SKM-1 (cell line): ENCODE results near the gene DIS3L2.

Experiments used
- DNase-seq: peaks from one replicate; lab custom pipeline; 2025; ENCODE audit not compliant: unreplicated experiment; lab: John Stamatoyannopoulos, UW

Gene DIS3L2, protein sequence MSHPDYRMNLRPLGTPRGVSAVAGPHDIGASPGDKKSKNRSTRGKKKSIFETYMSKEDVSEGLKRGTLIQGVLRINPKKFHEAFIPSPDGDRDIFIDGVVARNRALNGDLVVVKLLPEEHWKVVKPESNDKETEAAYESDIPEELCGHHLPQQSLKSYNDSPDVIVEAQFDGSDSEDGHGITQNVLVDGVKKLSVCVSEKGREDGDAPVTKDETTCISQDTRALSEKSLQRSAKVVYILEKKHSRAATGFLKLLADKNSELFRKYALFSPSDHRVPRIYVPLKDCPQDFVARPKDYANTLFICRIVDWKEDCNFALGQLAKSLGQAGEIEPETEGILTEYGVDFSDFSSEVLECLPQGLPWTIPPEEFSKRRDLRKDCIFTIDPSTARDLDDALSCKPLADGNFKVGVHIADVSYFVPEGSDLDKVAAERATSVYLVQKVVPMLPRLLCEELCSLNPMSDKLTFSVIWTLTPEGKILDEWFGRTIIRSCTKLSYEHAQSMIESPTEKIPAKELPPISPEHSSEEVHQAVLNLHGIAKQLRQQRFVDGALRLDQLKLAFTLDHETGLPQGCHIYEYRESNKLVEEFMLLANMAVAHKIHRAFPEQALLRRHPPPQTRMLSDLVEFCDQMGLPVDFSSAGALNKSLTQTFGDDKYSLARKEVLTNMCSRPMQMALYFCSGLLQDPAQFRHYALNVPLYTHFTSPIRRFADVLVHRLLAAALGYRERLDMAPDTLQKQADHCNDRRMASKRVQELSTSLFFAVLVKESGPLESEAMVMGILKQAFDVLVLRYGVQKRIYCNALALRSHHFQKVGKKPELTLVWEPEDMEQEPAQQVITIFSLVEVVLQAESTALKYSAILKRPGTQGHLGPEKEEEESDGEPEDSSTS

GRCh38 chr2:231961349-231962166 lies at the start of gene DIS3L2:
Gene DIS3L2 (plus strand): TSS chr2:231961713. CDS start chr2:232014928, 53,215 bp downstream.
- peak; percentile 65 for DNase-seq

- DNase-seq = no peak
These were observed 47.3 kb upstream of the DIS3L2 start for GRCh38 chr2:231914077-231914690.

DNA sequence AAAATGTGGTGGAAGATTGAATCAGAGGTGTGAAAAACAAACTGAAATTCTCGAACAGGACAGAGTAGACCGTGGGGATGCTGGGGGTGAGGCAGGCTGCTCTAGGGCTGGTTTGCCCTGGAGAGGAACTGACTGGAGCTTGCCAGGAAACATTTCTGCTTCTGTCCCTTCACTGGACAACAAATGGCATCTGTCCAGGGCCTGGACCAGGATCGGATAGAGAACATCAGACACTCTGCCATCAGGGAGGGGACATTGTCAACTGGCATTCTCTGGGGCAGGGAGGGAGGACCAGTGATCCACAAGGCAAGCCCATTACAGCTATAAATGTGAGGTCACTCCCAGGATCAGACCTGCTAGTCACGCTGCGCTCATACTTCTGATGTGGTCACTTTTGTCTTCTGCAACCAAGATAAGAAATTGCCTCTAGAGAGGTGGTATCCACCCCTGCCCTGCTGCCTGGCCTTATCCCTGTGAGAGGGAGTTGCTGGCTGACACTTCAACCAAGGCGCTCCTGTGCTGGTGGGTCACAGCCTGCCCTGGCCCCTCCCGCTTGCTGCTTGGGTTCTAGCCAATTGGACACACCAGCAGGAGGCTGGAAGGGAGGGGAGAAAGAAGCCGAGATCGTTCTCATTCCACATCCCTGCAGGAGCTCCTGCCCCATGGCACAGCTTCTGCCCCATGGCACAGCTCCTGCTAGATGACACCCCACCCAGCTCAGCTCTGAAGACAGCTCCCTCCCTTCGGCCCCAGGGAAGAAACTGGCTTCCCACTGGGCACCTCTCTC lies 44.0 kb upstream of the DIS3L2 start:
- DNase-seq = no peak

- no peak for DNase-seq
These were observed 42.8 kb upstream of the DIS3L2 start for GRCh38 chr2:231918501-231919330.

DNA sequence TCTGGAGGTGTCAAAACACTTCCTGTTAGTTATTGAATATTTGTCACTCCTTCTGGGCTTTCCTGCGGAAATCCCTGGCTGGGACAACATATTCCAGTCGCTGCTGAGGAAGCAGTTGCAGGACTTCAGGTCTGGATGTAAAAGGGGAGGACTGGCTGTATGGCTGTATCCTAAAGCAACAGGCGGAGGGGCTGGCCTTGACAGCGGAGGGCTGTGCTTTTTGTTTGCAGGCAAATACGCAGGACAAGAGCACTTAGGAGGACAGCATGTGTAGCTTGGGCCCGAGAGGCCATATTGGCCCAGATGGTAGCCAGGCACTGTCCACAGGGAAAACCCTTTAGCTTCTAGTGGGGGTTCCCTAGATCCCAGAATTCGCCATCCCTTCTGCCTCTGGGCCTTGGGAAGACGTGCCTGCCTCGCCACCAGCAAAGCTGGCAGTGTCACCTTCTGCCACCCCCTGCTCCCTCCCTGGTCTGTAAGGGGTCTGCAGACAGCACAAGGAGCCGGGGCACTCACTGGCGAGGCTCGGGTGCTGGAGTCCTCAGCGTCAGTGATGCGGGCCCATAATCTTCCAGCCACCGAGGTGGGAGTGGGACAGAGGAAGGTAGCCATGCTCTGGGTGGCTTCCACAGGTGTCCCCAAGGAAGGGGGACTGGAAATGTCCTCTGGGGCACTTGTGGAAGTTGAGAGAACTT lies 42.0 kb upstream of the DIS3L2 start:
- DNase-seq = no peak

DNA sequence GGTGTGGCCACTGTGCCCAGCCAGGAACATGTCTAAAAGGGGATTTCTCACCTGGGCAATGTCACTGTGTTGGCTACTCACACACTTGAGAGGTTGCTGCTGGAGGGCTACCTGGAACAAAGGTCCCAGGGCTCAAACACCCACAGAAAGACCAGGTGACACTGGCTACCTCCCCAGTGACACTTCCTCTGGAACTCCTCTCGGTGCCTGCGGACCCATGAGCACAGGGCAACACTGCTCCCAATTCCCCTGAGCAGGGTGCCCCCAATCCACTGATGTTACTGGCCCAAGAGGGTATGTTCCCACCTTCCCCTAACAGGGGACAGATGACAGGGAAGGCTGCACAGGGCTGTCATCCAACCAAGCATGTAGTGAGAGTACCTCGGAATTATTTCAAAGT lies 41.1 kb upstream of the DIS3L2 start:
- DNase-seq = no peak

GRCh38 chr2:231920795-231921194 lies 40.7 kb upstream of the DIS3L2 start:
- no peak for DNase-seq

DNA sequence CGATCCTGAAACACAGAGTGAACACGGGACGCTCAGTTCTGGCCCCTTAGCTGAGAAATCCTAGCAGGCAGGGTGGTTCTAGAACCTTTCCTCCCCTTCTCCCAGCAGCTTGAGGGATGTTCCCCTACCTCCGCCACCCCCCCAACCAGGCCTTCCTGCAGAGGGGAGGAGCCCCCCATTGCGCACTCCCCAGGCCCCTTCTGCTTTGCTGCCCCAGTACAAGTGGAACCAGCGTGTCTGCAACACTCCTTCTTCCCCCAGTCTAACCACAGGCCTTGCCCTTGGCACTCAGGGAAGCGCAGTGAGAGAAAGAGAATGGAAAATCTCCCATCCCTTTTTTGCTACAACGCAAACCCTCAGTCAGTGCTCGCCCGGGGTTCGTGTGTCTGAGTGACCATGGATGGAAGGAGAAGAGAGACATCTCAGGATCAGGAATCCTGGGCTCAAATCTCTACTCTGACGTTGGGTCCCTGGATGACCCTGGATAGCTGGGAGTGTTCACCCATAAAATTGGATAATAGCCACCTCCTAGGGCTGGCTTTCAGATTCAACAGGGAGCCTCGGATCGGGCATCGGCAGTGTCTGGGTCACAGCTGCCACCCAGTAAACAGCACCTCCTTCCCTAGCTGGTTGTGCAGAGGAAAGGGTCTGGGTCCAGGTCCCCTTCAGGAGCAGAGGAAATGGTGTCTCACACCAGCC lies 39.1 kb upstream of the DIS3L2 start:
- no peak for DNase-seq

DNA sequence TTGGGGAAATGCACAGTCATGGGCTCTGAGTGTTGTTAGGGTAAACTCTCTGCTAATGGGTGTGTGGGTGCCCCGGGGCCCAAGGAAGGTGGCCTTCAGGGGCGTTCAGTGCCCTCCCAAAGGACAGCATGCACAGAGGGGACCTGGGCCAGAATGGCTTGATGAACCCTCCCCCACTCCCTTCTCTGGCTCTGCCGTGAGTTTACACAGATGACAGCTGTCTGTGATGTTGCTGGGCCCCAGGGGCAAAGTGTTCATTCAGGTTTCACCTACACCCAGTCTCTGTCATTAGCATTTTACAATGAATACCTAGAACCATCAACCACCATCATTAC lies 38.5 kb upstream of the DIS3L2 start:
- DNase-seq = no peak

GRCh38 chr2:231923951-231924888 lies 37.3 kb upstream of the DIS3L2 start:
- DNase-seq = no peak

- no peak for DNase-seq
These were observed 36.6 kb upstream of the DIS3L2 start for GRCh38 chr2:231924889-231925275.

DNA sequence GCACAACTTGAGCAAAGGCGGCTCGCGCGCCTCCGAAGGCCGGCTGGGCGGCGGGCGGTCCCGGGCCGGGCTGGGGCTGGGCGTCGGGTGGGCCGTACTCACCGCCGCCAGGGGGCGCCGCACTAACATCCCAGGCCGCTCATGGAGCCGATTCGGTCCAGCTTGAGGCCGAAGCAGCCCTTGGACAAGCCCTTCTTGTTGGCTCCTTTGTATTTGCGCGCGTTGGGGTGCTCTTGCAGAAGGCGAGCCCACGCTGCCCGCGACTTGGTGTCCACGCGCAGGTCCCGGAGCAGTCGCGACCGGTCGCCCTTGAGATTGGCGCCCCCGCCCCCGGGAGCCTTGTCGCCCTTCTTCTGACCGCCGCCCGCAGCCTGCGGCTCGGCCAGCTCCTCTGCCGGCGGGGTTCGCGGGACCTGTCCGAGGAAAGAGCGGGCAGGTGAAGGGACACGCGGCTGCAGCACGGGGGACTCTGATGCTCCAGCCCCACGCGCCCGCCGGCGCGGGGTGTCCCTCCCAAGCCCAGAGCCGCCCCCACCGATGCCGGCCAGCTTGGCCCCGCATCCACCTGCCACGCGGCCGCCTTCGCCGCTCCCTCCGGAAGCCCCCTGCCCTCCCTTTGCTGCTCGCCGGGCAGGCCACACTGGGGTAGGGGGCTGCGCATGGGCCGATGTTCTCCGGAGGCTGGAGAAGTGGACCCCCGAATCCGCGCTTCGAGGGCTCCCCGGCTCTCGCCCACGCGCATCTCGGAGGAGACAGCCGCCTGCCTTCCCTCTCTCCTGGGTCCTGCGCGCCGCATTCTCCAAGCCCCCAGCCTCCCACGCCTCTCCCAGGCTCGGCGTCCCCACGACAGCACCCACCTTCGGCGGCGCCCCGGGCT lies 36.0 kb upstream of the DIS3L2 start:
- DNase-seq = peak; percentile 37

DNA sequence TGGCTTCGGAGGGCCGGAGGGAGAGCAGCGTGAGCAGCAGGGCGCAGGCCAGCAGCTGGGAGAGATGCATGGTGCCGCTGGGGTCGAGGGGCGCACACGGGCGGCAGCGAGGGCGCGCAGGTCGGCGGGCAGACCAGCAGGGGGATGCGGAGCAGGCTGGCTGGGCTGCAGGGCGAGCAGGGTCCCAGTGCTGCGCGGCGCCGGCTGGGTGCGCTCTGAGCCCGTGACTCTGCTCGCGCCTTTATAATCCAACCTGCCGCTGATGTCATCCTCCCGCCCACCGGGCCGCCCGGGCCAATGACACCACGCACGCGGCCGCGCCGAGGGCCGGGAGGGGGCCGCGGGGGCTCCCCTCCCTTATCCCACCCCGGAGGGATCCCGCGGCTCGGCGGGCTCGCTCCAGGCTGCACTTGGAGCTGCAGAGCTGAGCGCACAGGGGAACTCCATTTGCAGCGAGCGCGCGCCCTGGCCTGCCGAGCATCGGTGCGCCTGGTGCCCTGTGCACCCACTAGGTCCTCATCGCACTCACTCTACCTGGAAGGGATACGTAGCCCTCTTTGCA lies 35.3 kb upstream of the DIS3L2 start, which contains the start of gene NPPC:
NPPC (minus strand) TSS at position 217 of the 562 bp plus-strand sequence; CDS start at position 70, 147 bp downstream.
- no peak for DNase-seq

GRCh38 chr2:231926761-231927565 lies 34.5 kb upstream of the DIS3L2 start:
- no peak for DNase-seq

- DNase-seq = no peak
These were observed 34.0 kb upstream of the DIS3L2 start for GRCh38 chr2:231927566-231927890.
